ENCODE results near the gene WIPF1.

WIPF1 gene

GRCh38 chr2:174635776-174636404, 38.3 kb upstream of the WIPF1 start:
- Histone ChIP-seq H2AFZ (ENCODE audit: low read length) (peak overlapping the region; percentile 14; the same call in 1 of the 2 replicates), H3K4me1 (ENCODE audit: insufficient read depth, low read length, poor library complexity, severe bottlenecking) (peaks cover 46% of the 10 kb centered on the region)

DNA sequence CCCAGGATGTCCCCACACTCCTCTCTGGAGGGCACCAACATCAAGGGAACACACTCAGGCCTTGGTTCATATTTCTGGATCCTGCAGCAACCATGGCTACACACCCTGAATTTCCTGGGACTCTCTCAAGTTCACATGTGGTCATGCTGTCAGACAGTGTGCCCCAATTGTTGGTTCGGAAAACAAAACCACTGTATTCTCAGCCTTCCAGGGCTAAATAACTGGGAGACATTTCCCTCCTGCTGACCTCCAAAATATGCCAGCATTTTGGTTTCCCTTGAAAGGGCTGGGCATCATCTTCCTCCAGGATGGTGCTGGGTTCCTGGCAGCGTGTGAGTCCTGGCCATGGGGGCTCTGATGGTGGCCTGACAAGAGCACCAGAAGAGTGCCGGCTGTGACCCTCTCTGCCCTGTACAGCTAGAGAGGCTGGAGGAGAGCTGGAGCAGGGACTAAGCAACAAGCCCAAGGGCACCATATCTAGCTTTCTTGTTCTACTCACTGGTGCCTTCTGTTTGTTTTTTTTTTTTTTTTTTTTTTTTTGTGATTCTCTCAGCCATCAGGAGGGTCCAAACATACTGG, 37.5 kb upstream of the WIPF1 start:
- Histone ChIP-seq H3K36me3 (ENCODE audit: insufficient read depth, low read length) (no peaks in the 10 kb centered on the region), H2AFZ (ENCODE audit: low read length) (peak overlapping the region; percentile 52; the same call in 1 of the 2 replicates), H3K9ac (ENCODE audit: low read depth, low read length, poor library complexity, severe bottlenecking) (peak overlapping the region; percentile 89), H3K9me2 (replicated peaks; ENCODE audit: low read depth, low read length) (no peaks in the 10 kb centered on the region), H3K79me2 (ENCODE audit: insufficient read depth, low read length) (peaks cover 46% of the 10 kb centered on the region), H4K20me1 (ENCODE audit: insufficient read depth, low read length, poor library complexity, severe bottlenecking) (peaks cover 28% of the 10 kb centered on the region), H3K4me3 (ENCODE audit: low read length, poor library complexity, severe bottlenecking) (peak overlapping the region; percentile 83), H3K9me3 (ENCODE audit: insufficient read depth, low read depth, low read length) (no peaks in the 10 kb centered on the region), H3K4me1 (ENCODE audit: insufficient read depth, low read length, poor library complexity, severe bottlenecking) (peaks cover 54% of the 10 kb centered on the region), H3K27me3 (ENCODE audit: insufficient read depth, low read length, poor library complexity, severe bottlenecking) (no peaks in the 10 kb centered on the region), H3F3A (ENCODE audit: low read depth) (no peaks in the 10 kb centered on the region), H3K4me2 (ENCODE audit: low read depth, low read length, poor library complexity, severe bottlenecking) (peak overlapping the region; percentile 99)
- no peak for TF ChIP-seq EZH2phosphoT487 (IDR thresholded peaks at IDR 0.05; ENCODE audit: borderline replicate concordance)
- TF ChIP-seq, protein P1, sequence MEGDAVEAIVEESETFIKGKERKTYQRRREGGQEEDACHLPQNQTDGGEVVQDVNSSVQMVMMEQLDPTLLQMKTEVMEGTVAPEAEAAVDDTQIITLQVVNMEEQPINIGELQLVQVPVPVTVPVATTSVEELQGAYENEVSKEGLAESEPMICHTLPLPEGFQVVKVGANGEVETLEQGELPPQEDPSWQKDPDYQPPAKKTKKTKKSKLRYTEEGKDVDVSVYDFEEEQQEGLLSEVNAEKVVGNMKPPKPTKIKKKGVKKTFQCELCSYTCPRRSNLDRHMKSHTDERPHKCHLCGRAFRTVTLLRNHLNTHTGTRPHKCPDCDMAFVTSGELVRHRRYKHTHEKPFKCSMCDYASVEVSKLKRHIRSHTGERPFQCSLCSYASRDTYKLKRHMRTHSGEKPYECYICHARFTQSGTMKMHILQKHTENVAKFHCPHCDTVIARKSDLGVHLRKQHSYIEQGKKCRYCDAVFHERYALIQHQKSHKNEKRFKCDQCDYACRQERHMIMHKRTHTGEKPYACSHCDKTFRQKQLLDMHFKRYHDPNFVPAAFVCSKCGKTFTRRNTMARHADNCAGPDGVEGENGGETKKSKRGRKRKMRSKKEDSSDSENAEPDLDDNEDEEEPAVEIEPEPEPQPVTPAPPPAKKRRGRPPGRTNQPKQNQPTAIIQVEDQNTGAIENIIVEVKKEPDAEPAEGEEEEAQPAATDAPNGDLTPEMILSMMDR (conservative IDR thresholded peaks at IDR 0.05; ENCODE audit: low read length): no peak

More at GRCh38 chr2:174635776-174636404, 38.3 kb upstream of the WIPF1 start:
- Histone ChIP-seq H3K36me3 (ENCODE audit: insufficient read depth, low read length) (no peaks in the 10 kb centered on the region), H4K20me1 (ENCODE audit: insufficient read depth, low read length, poor library complexity, severe bottlenecking) (peaks cover 20% of the 10 kb centered on the region), H3K9me2 (replicated peaks; ENCODE audit: low read depth, low read length) (no peaks in the 10 kb centered on the region), H3K4me3 (ENCODE audit: low read length, poor library complexity, severe bottlenecking) (no peak overlapping the region), H3K79me2 (ENCODE audit: insufficient read depth, low read length) (peaks cover 38% of the 10 kb centered on the region), H3K9ac (ENCODE audit: low read depth, low read length, poor library complexity, severe bottlenecking) (peak overlapping the region; percentile 89), H3K27me3 (ENCODE audit: insufficient read depth, low read length, poor library complexity, severe bottlenecking) (no peaks in the 10 kb centered on the region), H3K4me2 (ENCODE audit: low read depth, low read length, poor library complexity, severe bottlenecking) (peak overlapping the region; percentile 99), H3K9me3 (ENCODE audit: insufficient read depth, low read depth, low read length) (no peaks in the 10 kb centered on the region), H3F3A (ENCODE audit: low read depth) (no peaks in the 10 kb centered on the region)
- TF ChIP-seq EZH2phosphoT487 (IDR thresholded peaks at IDR 0.05; ENCODE audit: borderline replicate concordance): no peak
- TF ChIP-seq, protein P1 (conservative IDR thresholded peaks at IDR 0.05; ENCODE audit: low read length): no peak

DNA sequence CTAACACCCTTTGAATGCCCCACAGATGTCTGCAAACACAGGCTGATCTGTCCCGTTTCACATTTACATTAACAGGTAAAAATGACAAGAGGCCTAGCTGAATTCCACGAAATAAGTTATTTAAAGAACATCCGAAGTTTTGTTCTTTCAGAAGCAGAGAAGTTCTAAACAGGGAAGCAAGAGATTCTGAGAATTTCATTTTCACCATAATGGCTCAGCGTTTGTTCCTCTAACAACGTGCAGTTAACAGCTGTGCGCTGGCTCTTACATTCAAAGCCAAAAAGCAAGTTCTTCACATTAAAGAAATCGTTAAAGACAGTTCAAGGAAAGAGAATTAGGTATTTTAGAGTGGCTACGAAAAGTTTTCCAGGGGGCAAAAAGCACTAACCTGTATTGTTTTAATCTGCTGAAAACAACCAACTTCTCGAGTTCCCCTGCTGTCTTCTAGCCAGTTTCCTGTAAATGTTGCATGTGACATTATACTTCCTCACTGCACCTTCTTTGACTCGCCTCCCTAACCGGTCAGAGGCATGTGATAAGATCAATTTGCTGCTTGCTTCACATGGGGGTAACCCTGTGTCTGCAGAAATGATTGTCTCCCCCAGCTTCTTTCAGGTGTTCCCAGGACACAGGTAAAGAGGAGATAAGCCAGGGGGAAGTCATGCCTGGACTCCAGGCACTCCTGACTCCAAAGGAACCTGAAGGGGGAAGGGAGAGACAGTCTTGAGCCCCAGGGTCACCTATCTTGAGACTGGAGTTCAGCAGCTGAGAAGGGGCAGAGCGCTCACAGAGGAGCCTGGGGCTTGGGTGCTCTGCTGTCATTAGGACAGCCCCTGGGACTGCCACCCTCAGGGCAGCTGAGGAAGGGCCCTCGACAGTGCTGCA, 36.8 kb upstream of the WIPF1 start:
- no peaks in the 10 kb centered on the region for H3K9me3 ChIP-seq (ENCODE audit: insufficient read depth, low read depth, low read length)
- H2AFZ ChIP-seq (ENCODE audit: low read length): peak overlapping the region; percentile 52
- no peaks in the 10 kb centered on the region for H3K27me3 ChIP-seq (ENCODE audit: insufficient read depth, low read length, poor library complexity, severe bottlenecking)
- H3K79me2 ChIP-seq (ENCODE audit: insufficient read depth, low read length): peaks cover 53% of the 10 kb centered on the region
- no peak for TF ChIP-seq EZH2phosphoT487 (IDR thresholded peaks at IDR 0.05; ENCODE audit: borderline replicate concordance)
- TF ChIP-seq, protein P1 (conservative IDR thresholded peaks at IDR 0.05; ENCODE audit: low read length): peak; percentile 47
- no peaks in the 10 kb centered on the region for H3F3A ChIP-seq (ENCODE audit: low read depth)
- no peaks in the 10 kb centered on the region for H3K9me2 ChIP-seq (replicated peaks; ENCODE audit: low read depth, low read length)
- H3K9ac ChIP-seq (ENCODE audit: low read depth, low read length, poor library complexity, severe bottlenecking): peak overlapping the region; percentile 89
- no peaks in the 10 kb centered on the region for H3K36me3 ChIP-seq (ENCODE audit: insufficient read depth, low read length)
- peak overlapping the region; percentile 99 for H3K4me2 ChIP-seq (ENCODE audit: low read depth, low read length, poor library complexity, severe bottlenecking)
- peaks cover 35% of the 10 kb centered on the region for H4K20me1 ChIP-seq (ENCODE audit: insufficient read depth, low read length, poor library complexity, severe bottlenecking)
- H3K4me3 ChIP-seq (ENCODE audit: low read length, poor library complexity, severe bottlenecking): peak overlapping the region; percentile 83
- H3K4me1 ChIP-seq (ENCODE audit: insufficient read depth, low read length, poor library complexity, severe bottlenecking): peaks cover 60% of the 10 kb centered on the region
